HEK293T (cell line): ENCODE results near the gene GHR.
"Not testable (repeated sequence)": the region's sequence is repeated elsewhere in the genome, so short reads cannot be mapped to it uniquely, and the experiment has no call there.

ENCODE experiments used
- BHLHE40 ChIP-seq: fragments of 450-650 bp; IDR thresholded peaks from 2 replicates; pipeline ENCODE4 v1.6.1; 2016; ENCODE audit warnings: mild to moderate bottlenecking, moderate library complexity, borderline replicate concordance
- ELF4 ChIP-seq: fragments of 450-650 bp; IDR thresholded peaks from 2 replicates; pipeline ENCODE4 v1.6.1; 2017; ENCODE audit warnings: antibody characterized with exemption
- FOXA1 ChIP-seq: fragments of 450-650 bp; IDR thresholded peaks from 2 replicates; pipeline ENCODE4 v1.6.1; 2016; ENCODE audit warnings: mild to moderate bottlenecking
- FOXK2 ChIP-seq: fragments of 450-650 bp; IDR thresholded peaks from 2 replicates; pipeline ENCODE4 v1.6.1; 2016; ENCODE audit warnings: mild to moderate bottlenecking
- FOXM1 ChIP-seq: fragments of 450-650 bp; IDR thresholded peaks from 2 replicates; pipeline ENCODE4 v1.6.1; 2017; ENCODE audit warnings: mild to moderate bottlenecking, borderline replicate concordance
- LEF1 ChIP-seq: fragments of 450-650 bp; IDR thresholded peaks from 2 replicates; pipeline ENCODE4 v1.6.1; 2017; ENCODE audit warnings: mild to moderate bottlenecking, borderline replicate concordance
- NFRKB ChIP-seq: fragments of 450-650 bp; IDR thresholded peaks from 2 replicates; pipeline ENCODE4 v1.6.1; 2016; ENCODE audit warnings: mild to moderate bottlenecking, moderate library complexity
- SP1 ChIP-seq: fragments of 450-650 bp; IDR thresholded peaks from 2 replicates; pipeline ENCODE4 v1.6.1; 2017
- ZNF384 ChIP-seq: fragments of 450-650 bp; IDR thresholded peaks from 2 replicates; pipeline ENCODE4 v1.6.1; 2016
- TF ChIP-seq, protein P1 (sequence below): fragments of 450-650 bp; IDR thresholded peaks from 2 replicates; pipeline ENCODE4 v1.6.1; 2016

GRCh38 chr5:42685078-42685477, 261.8 kb downstream of the GHR start:
- TF ChIP-seq LEF1, FOXA1, NFRKB, FOXK2, BHLHE40, SP1, ZNF384, FOXM1, ELF4: not testable (repeated sequence)
- TF ChIP-seq, protein P1, sequence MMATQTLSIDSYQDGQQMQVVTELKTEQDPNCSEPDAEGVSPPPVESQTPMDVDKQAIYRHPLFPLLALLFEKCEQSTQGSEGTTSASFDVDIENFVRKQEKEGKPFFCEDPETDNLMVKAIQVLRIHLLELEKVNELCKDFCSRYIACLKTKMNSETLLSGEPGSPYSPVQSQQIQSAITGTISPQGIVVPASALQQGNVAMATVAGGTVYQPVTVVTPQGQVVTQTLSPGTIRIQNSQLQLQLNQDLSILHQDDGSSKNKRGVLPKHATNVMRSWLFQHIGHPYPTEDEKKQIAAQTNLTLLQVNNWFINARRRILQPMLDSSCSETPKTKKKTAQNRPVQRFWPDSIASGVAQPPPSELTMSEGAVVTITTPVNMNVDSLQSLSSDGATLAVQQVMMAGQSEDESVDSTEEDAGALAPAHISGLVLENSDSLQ: not testable (repeated sequence)
